GOT3 (cell line): ENCODE measurements around the gene CAMK1D.

ENCODE experiments used
- DNase-seq: peaks from one replicate; lab custom pipeline; 2025; ENCODE audit warnings: mixed read lengths; lab: John Stamatoyannopoulos, UW

Gene CAMK1D

DNA sequence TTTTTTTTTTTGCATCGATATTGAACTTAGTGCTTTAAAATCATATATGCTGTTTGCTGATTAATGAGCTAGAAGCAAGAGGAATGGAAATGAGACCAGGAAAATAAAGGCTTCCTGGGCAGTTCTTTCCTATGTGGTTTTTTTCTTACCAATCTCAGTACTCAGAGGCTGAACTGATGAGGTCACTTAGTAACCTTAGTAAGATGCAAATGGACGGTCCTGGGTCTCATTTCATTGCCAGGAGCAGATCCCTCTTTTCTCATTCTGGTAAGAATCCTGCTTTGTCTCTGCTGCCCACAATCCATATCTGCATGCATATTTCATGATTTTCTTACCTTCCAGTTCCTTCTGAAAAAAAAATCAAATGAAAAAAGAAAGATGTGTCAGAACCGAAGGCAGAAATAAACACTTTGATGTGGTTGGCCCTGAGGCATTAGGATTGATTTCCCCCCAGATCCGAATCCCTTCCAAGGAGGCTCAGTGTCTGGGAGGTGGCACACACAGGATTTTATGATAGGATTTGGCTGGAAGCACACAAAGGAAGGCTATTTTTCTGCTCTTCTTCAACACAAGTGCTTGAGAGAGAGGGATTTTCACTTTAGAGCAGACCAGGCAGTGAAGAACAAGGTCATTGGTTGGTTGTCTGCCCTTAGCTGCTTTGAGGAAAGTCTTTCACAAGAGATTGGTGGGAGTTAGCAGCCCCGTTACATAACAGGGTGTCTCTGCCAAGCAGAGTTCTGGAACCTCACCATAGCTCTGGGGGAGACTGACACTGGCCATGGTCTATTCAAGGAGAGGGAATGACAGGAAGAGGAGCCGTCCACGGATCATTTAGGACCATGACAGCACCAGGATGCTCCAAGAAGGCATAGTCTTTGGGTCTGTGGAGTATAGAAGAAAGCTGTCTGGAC, 150.0 kb downstream of the CAMK1D start:
- no peak for DNase-seq

- DNase-seq: no peak
Measured at GRCh38 chr10:12500381-12501303, 151.3 kb downstream of the CAMK1D start.

DNA sequence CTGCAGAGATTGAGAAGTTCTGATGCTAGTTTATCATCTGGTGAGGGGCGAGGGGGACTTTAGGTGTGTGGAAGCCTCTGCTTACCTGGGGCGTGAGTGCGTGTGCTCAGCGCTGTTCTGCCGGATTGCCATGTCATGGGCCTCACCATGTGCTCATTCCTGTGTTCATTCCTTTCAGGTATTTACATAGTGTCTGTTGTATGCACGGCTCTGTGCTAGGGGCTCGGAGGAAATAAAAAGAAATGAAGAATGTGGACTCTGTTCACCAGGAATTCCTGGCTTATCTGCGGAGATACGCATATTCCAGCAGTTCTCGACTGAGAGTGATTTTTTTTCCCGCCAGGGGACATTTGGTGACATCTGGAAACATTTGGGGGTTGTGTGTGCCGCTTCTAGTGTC, 152.0 kb downstream of the CAMK1D start:
- no peak for DNase-seq

- no peak for DNase-seq
Measured at GRCh38 chr10:12501841-12502525, 152.6 kb downstream of the CAMK1D start.

GRCh38 chr10:12502526-12503274, 153.4 kb downstream of the CAMK1D start:
- no peak for DNase-seq

GRCh38 chr10:12503311-12503710, 154.0 kb downstream of the CAMK1D start:
- DNase-seq: no peak

- DNase-seq: no peak
Measured at GRCh38 chr10:12504176-12504575, 154.8 kb downstream of the CAMK1D start.

- DNase-seq: no peak
Measured at GRCh38 chr10:12504628-12505027, 155.3 kb downstream of the CAMK1D start.

GRCh38 chr10:12505683-12506082, 156.3 kb downstream of the CAMK1D start:
- no peak for DNase-seq

DNA sequence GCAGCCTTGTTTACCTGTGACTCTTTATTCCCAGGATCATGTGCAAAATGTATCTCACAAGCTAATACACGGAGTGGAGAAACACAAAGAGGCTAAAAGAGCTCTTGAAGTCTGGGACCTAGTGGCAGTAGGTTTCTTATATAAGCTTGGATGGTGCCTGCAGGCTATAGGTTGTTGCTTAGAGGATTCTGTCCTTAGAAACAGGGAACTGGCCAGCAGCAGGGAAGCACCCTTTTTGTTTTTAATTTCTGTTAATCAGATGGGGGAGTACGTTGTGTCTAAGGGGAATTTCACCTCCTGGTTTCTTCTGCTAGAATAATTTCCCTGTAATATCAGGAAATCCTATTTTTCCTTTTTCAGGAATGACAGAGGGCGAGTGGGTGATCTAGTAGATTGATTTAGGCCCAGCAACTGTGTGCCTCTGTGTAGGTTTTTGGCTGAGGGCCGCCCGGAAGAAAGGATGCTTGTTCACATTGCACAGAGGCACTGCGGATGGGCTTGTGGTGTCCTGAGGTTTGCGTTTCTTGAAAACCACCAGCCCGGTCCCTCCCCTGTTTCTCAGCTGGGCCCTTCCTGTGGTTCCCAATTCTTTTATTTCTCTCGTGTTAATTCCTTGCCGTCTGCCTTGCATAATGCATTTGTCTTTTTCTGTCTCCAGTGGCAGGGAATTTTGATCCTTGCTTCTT, 158.0 kb downstream of the CAMK1D start:
- no peak for DNase-seq

DNA sequence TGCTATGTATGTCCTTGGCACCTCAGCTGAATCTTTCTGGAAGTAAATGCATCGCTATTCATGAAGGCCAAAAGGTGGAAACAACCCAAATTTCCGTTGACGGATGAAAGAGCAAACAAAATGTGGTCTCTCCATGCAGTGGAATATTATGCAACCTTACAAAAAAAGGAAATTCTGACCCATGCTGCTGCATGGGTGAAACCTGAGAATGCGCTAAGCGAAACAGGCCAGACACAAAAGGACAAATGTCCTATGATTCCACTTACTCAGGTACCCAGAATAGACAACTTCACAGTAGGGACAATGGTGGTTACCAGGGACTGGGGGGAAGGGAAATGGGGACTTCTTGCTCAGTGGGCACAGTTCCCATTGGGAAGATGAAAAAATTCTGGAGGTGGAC, 158.8 kb downstream of the CAMK1D start:
- DNase-seq: no peak

GRCh38 chr10:12509016-12509793, 159.9 kb downstream of the CAMK1D start:
- DNase-seq: no peak

DNA sequence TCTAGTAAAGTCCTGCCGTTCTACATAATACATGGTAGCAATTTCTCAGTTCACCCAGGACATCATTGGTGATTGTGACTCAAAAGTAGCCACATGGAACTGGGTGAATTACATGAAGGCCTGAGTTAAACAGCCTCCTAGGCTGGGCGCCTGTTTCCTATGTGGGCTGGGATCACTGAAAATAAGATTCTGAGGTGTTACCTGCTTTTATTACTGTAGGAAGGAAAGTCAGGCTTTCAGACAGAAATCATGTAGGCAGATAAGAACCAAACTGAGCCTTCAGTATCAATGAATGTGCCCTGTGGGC, 160.4 kb downstream of the CAMK1D start:
- DNase-seq: no peak

DNA sequence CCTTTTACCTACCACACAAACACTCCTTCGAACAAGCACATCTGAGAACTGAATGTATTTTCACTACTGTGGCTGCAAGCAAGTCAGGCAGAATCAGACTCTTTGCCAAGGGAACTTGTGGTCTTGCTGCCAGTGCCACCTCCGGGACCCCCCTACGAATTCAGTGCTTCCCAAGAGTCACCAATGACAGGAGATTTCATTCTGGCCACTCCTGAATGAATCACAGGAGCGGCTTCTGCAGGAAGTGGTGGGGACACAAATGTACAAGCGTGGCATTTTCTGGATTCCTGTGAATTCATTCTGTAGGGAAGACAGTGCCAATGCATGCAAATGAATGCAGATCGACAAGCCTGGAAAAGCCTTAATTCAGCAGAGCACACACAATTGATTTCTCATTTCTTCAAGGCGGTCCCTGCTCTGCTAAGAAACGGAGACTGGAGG, 161.2 kb downstream of the CAMK1D start:
- no peak for DNase-seq

GRCh38 chr10:12510984-12511383, 161.6 kb downstream of the CAMK1D start:
- no peak for DNase-seq

DNA sequence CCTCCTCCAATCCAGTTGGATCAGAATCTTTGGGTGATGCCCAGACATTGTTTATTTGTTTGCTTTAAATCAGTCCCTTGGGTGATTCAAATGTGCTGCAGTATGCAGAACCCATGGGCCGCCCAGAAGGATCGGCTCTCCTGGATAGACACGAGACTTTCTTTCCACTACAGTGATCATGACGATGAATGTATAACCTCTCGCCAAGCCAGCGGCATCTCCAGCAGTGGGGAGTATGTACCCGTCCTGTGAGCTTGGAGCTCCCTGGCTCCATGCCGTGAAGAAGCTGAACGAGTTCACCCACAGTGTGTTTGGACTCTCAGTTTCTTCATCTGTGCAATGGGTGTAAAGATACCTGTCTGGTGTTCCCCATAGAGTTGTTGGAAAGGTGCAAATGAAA, 162.3 kb downstream of the CAMK1D start:
- DNase-seq: no peak

- DNase-seq: no peak
Measured at GRCh38 chr10:12512332-12513002, 163.1 kb downstream of the CAMK1D start.

GRCh38 chr10:12513003-12513365, 163.6 kb downstream of the CAMK1D start:
- DNase-seq: no peak

DNA sequence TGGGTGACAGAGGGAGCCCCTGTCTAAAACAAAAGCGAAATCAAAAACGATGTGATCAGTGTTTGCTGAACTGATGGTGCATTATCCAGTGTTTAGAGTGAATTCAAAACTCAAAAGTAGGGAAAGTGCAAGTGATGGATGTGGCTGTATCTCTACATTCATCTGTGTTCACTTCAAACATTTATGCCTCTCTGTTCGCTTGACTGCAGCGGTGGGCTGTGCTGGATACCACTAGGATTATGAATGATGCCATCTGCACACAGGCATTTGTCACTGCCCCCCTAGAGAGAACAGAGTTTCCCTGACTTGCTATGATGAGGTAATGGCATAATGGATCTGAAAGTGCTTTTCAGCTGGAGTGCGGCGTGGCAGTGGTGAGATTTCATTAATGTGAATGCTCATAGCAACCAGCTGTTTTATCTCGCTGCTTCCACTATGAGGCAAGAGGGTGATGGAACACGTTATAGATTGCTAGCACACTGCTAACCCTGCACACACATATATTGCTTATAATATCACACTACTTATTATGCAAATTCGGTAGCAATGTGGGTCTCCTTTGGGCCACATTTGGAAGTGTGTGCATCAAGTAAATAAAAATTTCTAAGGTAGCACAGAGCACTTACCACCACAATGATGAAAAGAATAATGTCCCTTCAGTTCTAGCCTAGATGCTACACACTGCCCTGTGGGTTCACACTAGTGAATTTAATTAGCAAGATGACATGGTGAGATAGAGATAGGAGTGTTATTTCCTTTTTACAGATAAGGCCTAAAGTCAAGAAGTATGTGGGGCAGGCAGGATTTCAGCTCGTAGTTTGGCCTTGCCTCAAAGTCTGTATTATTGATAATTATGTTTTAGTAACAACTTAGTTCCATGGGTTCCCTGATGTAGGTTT, 164.7 kb downstream of the CAMK1D start:
- no peak for DNase-seq
